Lung (tissue), 12 donors: Measurements from ENCODE around the gene SHH. TPM values are rescaled to one million over a fixed set of nuclear protein-coding genes. Genes with fewer than 3 reads are reported as not detected.

Experiments used
- ATAC-seq: fragments of 200-7000 bp; cut with Tn5 transposase; one replicate; pipeline ENCODE4 v1.9.1; 2020; ENCODE audit warnings: moderate number of reproducible peaks; ENCODE audit not compliant: insufficient read depth, low FRiP score
- DNase-seq, 3 donors: peaks; one replicate each; pipeline ENCODE4 v3.0.0-alpha.2; 2013 to 2017
- H3K27ac ChIP-seq, 2 donors: one replicate each; pipeline ENCODE4 v1.5.1; 2013; ENCODE audit warnings: mild to moderate bottlenecking in 2 of 2, moderate library complexity in 2 of 2, control low read depth in 1 of 2, inconsistent platforms in 1 of 2, low read depth in 1 of 2, low read length in 1 of 2
- H3K27me3 ChIP-seq, 3 donors: one replicate each; pipeline ENCODE4 v1.5.1; 2013; ENCODE audit warnings: low read length in 2 of 3; ENCODE audit not compliant: control insufficient read depth in 3 of 3, insufficient read depth in 3 of 3
- H3K36me3 ChIP-seq, 4 donors: one replicate each; pipeline ENCODE4 v1.5.1; 2013; ENCODE audit warnings: low read length in 4 of 4, mild to moderate bottlenecking in 1 of 4, moderate library complexity in 1 of 4; ENCODE audit not compliant: control insufficient read depth in 4 of 4, insufficient read depth in 4 of 4
- H3K4me1 ChIP-seq, 5 donors: one replicate each; pipeline ENCODE4 v1.5.1; 2013; ENCODE audit warnings: low read length in 5 of 5, mild to moderate bottlenecking in 2 of 5, moderate library complexity in 1 of 5; ENCODE audit not compliant: control insufficient read depth in 5 of 5, insufficient read depth in 5 of 5
- H3K4me3 ChIP-seq: one replicate; pipeline ENCODE4 v1.5.1; 2013; ENCODE audit warnings: mild to moderate bottlenecking, control low read depth, moderate library complexity
- H3K9ac ChIP-seq, 2 donors: one replicate each; pipeline ENCODE4 v1.5.1; 2013; ENCODE audit warnings: low read length in 2 of 2, control low read depth in 1 of 2; ENCODE audit not compliant: insufficient read depth in 1 of 2
- H3K9me3 ChIP-seq, 4 donors: one replicate each; pipeline ENCODE4 v1.5.1; 2013; ENCODE audit warnings: low read length in 3 of 4, mild to moderate bottlenecking in 1 of 4, moderate library complexity in 1 of 4; ENCODE audit not compliant: control insufficient read depth in 4 of 4, insufficient read depth in 3 of 4
- CTCF ChIP-seq: IDR thresholded peaks from 2 replicates; pipeline ENCODE4 v1.5.1; 2012; ENCODE audit warnings: mild to moderate bottlenecking; ENCODE audit errors: control extremely low read depth, extremely low read depth
- WGBS, 2 donors: extraction: QIAGEN DNeasy Blood & Tissue Kit; methylation state at CpG; one replicate each; pipeline ENCODE4 v1.1.7; 2013; 5-methylcytosine and 5-hydroxymethylcytosine counted together
- polyA plus RNA-seq, 2 donors: library from polyadenylated mRNA; stranded (reverse); fragments of 200-250 nt; gene quantifications; one replicate each; pipeline ENCODE4 v1.2.1, GENCODE V29; 2013
- total RNA-seq, 2 donors: library from RNA; depleted of rRNA in 1 of 2; stranded (reverse); fragments of >200 nt in 1 of 2; gene quantifications; one replicate each; pipeline ENCODE4 v1.2.1, GENCODE V29; 2014 to 2021
- donor health status: control.
- donor health status: control.
- donor health status: Bipolar disorder and iron deficiency.
- donor health status: healthy.
- donor health status: DM: yes; HTN: yes; CAD: no.

Gene SHH
- total and polyA plus RNA-seq, 4 donors = 1.5 to 9.3 (median 4.4) TPM

- Histone ChIP-seq H3K4me1 (peaks cover 0 to 7% (median 0%) of the 10 kb centered on the region in 5 donors), H3K9me3 (peaks cover 0 to 2% (median 0%) of the 10 kb centered on the region in 4 donors), H3K27me3 (no peaks in the 10 kb centered on the region), H3K27ac (no peak overlapping the region), H3K36me3 (no peaks in the 10 kb centered on the region), H3K9ac (no peak overlapping the region), H3K4me3 (no peak overlapping the region)
- DNase-seq = no peak
- WGBS, 2 donors = 84 to 85% methylated on average over 15 of the region's 15 CpGs
- no peak for TF ChIP-seq CTCF
- no peak for ATAC-seq
Observed at GRCh38 chr7:155846936-155847335, 34.7 kb upstream of the SHH start.

- peaks cover 0 to 2% (median 0%) of the 10 kb centered on the region in 4 donors for H3K9me3 ChIP-seq
- H3K4me1 ChIP-seq = peaks cover 0 to 7% (median 0%) of the 10 kb centered on the region in 5 donors
- WGBS, 2 donors = 84 to 87% methylated on average over 5 of the region's 5 CpGs
- no peak overlapping the region for H3K4me3 ChIP-seq
- DNase-seq = no peak
- TF ChIP-seq CTCF = no peak
- ATAC-seq = no peak
- no peaks in the 10 kb centered on the region for H3K36me3 ChIP-seq
- no peak overlapping the region for H3K9ac ChIP-seq
- no peak overlapping the region for H3K27ac ChIP-seq
- H3K27me3 ChIP-seq = no peaks in the 10 kb centered on the region
Observed at GRCh38 chr7:155846156-155846555, 33.9 kb upstream of the SHH start.

- H3K4me3 ChIP-seq = no peak overlapping the region
- H3K9ac ChIP-seq = no peak overlapping the region
- H3K4me1 ChIP-seq = peaks cover 0 to 7% (median 0%) of the 10 kb centered on the region in 5 donors
- no peak for TF ChIP-seq CTCF
- no peaks in the 10 kb centered on the region for H3K36me3 ChIP-seq
- no peaks in the 10 kb centered on the region for H3K27me3 ChIP-seq
- peaks cover 0 to 2% (median 0%) of the 10 kb centered on the region in 4 donors for H3K9me3 ChIP-seq
- no peak overlapping the region for H3K27ac ChIP-seq
- DNase-seq (no peak), ATAC-seq (no peak)
- WGBS, 2 donors = 91 to 92% methylated on average over 14 of the region's 14 CpGs
Observed at GRCh38 chr7:155845226-155845625, 33.0 kb upstream of the SHH start.

- no peaks in the 10 kb centered on the region for H3K27me3 ChIP-seq
- no peak overlapping the region for H3K4me3 ChIP-seq
- H3K4me1 ChIP-seq = peaks cover 0 to 7% (median 0%) of the 10 kb centered on the region in 5 donors
- DNase-seq (no peak), ATAC-seq (no peak)
- H3K9me3 ChIP-seq = peaks cover 0 to 2% (median 0%) of the 10 kb centered on the region in 4 donors
- WGBS, 2 donors = 79 to 90% methylated on average over 16 of the region's 16 CpGs
- H3K27ac ChIP-seq = peak overlapping the region in 1 of 2 donors; percentile 68
- no peak for TF ChIP-seq CTCF
- no peaks in the 10 kb centered on the region for H3K36me3 ChIP-seq
- H3K9ac ChIP-seq = no peak overlapping the region
Observed at GRCh38 chr7:155844526-155844925, 32.3 kb upstream of the SHH start.
